Erythroblast (primary cell): ENCODE measurements around the gene IVNS1ABP.

Experiments
- GATA1 ChIP-seq: IDR thresholded peaks from 2 replicates; pipeline ENCODE4 v1.6.1; 2011; ENCODE audit warnings: low read depth, mild to moderate bottlenecking, control low read depth, low read length, moderate library complexity
- POLR2A ChIP-seq: IDR thresholded peaks from 2 replicates; pipeline ENCODE4 v1.6.1; 2011; ENCODE audit warnings: mild to moderate bottlenecking, low read length

DNA sequence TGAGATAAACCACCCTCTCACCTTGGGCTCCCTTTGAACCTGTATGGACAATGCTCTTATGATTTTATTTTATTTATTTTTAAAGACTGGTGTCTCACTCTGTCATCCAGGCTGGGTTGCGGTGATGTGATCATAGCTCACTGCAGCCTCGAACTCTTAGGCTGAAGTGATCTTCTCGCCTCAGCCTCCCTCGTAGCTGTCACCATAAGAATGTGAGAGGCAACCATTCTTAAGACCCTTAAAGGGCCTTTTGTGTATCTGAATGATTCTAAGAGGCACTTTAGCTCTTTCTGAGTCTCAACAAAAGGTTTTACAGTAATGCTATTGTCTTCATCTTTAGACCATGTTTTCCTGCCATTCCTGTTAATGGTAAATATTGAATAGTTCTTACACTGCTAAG, 67.0 kb downstream of the IVNS1ABP start:
- no peak for TF ChIP-seq POLR2A
- TF ChIP-seq GATA1, result no peak
